Gastrocnemius medialis (tissue), 4 donors: Measurements from ENCODE around the gene PPARGC1A. TPM values are rescaled to one million over a fixed set of nuclear protein-coding genes. Genes with fewer than 3 reads are reported as not detected.

Experiments used
- ATAC-seq, 2 donors: fragments of 150-250 bp; one replicate each; pipeline ENCODE4 v1.9.1; 2016
- DNase-seq, 2 donors: peaks; one replicate each; pipeline ENCODE4 v3.0.0-alpha.2; 2019
- H3K27ac ChIP-seq, 4 donors: fragments of 200-600 bp; sonication (generic); 1 replicate in 1 of 4; 2 replicates in 3 of 4; pipeline ENCODE4 v1.5.1; 2016 to 2018; ENCODE audit warnings: mild to moderate bottlenecking in 2 of 4, moderate library complexity in 1 of 4
- H3K27me3 ChIP-seq, 3 donors: fragments of 200-600 bp; sonication (generic) in 2 of 3; 1 replicate in 1 of 3; 2 replicates in 2 of 3; pipeline versions ENCODE4 v1.5.1 to v1.6.0; 2016 to 2019; ENCODE audit warnings: mild to moderate bottlenecking in 1 of 3, moderate library complexity in 1 of 3
- H3K36me3 ChIP-seq, 2 donors: fragments of 200-600 bp; sonication (generic) in 1 of 2; one replicate each; pipeline ENCODE4 v1.5.1; 2017 to 2018
- H3K4me1 ChIP-seq, 2 donors: fragments of 200-600 bp; sonication (generic) in 1 of 2; one replicate each; pipeline ENCODE4 v1.5.1; 2016 to 2017; ENCODE audit warnings: mild to moderate bottlenecking in 2 of 2
- H3K4me3 ChIP-seq, 4 donors: fragments of 200-600 bp; sonication (generic) in 3 of 4; 1 replicate in 1 of 4; 2 replicates in 3 of 4; pipeline ENCODE4 v1.5.1; 2016 to 2019; ENCODE audit warnings: mild to moderate bottlenecking in 2 of 4
- H3K9me3 ChIP-seq, 3 donors: fragments of 200-600 bp; sonication (generic) in 2 of 3; 1 replicate in 1 of 3; 2 replicates in 2 of 3; pipeline ENCODE4 v1.5.1; 2016 to 2019
- CTCF ChIP-seq, 5 experiments: fragments of 450-650 bp in 3 of 5; fragments of 200-600 bp in 2 of 5; sonication (generic) in 2 of 5; IDR thresholded peaks in 4 of 5; conservative IDR thresholded peaks in 1 of 5; 1 replicate in 4 of 5; 2 replicates in 1 of 5; pipeline ENCODE4 v1.5.1; 2016 to 2019; ENCODE audit warnings: antibody characterized with exemption in 5 of 5, mild to moderate bottlenecking in 3 of 5, moderate library complexity in 3 of 5
- POLR2A ChIP-seq, 2 donors: fragments of 450-650 bp; IDR thresholded peaks; one replicate each; pipeline ENCODE4 v1.6.1; 2017; ENCODE audit warnings: antibody characterized with exemption in 2 of 2, mild to moderate bottlenecking in 2 of 2, moderate library complexity in 2 of 2
- in situ Hi-C, 4 donors: fragments of 200-750 bp; cut with MboI; loops; one replicate each; pipeline versions ENCODE4 v1.15.0 to v1.8.0; 2017; ENCODE audit warnings: low sequenced_read_pairs in 4 of 4
- intact Hi-C: fragments of 100-400 bp; cut with DNase I; formaldehyde crosslinking; loops from one replicate; pipeline ENCODE4 v1.15.1; 2023; ENCODE audit warnings: low total_unique reads
- total RNA-seq, 4 donors: library from RNA; depleted of rRNA; stranded (reverse); fragments of >200 nt; gene quantifications; one replicate each; pipeline versions ENCODE4 v1.1.0 to v1.2.3, GENCODE V29; 2016

PPARGC1A gene
- total RNA-seq, 4 donors from 2014 or later = 30.6 to 68.9 (median 52.3) TPM

GRCh38 chr4:23789762-23790161 lies 100.1 kb downstream of the PPARGC1A start:
- Histone ChIP-seq H3K4me1 (peaks cover 0 to 8% of the 10 kb centered on the region in 2 donors), H3K4me3 (no peak overlapping the region), H3K9me3 (no peaks in the 10 kb centered on the region), H3K27ac (peak overlapping the region in 1 of 4 donors; percentile 7), H3K27me3 (no peaks in the 10 kb centered on the region), H3K36me3 (no peaks in the 10 kb centered on the region)
- in situ Hi-C loops (no loop called here), intact Hi-C loops (no loop called here)
- ATAC-seq (peak in 1 of 2 donors; percentile 51), DNase-seq (no peak)
- TF ChIP-seq POLR2A (IDR thresholded peaks at IDR 0.05) (no peak), CTCF (IDR thresholded peaks at IDR 0.05 in 4 of 5, conservative IDR thresholded peaks at IDR 0.05 in 1 of 5) (no peak)

GRCh38 chr4:23788460-23788859 lies 101.4 kb downstream of the PPARGC1A start:
- Histone ChIP-seq H3K27ac (no peak overlapping the region), H3K27me3 (no peaks in the 10 kb centered on the region), H3K4me3 (no peak overlapping the region), H3K9me3 (no peaks in the 10 kb centered on the region), H3K36me3 (no peaks in the 10 kb centered on the region), H3K4me1 (peaks cover 0 to 8% of the 10 kb centered on the region in 2 donors)
- DNase-seq (no peak), ATAC-seq (no peak)
- intact Hi-C loops (no loop called here), in situ Hi-C loops (no loop called here)
- TF ChIP-seq CTCF (IDR thresholded peaks at IDR 0.05 in 4 of 5, conservative IDR thresholded peaks at IDR 0.05 in 1 of 5) (no peak), POLR2A (IDR thresholded peaks at IDR 0.05) (no peak)

GRCh38 chr4:23788027-23788426 lies 101.8 kb downstream of the PPARGC1A start:
- TF ChIP-seq POLR2A (IDR thresholded peaks at IDR 0.05) (no peak), CTCF (IDR thresholded peaks at IDR 0.05 in 4 of 5, conservative IDR thresholded peaks at IDR 0.05 in 1 of 5) (no peak)
- H3K9me3 ChIP-seq = no peaks in the 10 kb centered on the region
- H3K4me1 ChIP-seq = peaks cover 0 to 8% of the 10 kb centered on the region in 2 donors
- no peak overlapping the region for H3K27ac ChIP-seq
- intact Hi-C loops (no loop called here), in situ Hi-C loops (no loop called here)
- DNase-seq = no peak
- H3K4me3 ChIP-seq = no peak overlapping the region
- no peaks in the 10 kb centered on the region for H3K27me3 ChIP-seq
- no peak for ATAC-seq
- H3K36me3 ChIP-seq = no peaks in the 10 kb centered on the region

GRCh38 chr4:23782778-23783437 lies 106.9 kb downstream of the PPARGC1A start:
- intact Hi-C loops = no loop called here
- no peak for ATAC-seq
- no peaks in the 10 kb centered on the region for H3K36me3 ChIP-seq

More at GRCh38 chr4:23782778-23783437, 106.9 kb downstream of the PPARGC1A start:
- Histone ChIP-seq H3K27me3 (no peaks in the 10 kb centered on the region), H3K4me1 (no peaks in the 10 kb centered on the region), H3K4me3 (no peak overlapping the region), H3K27ac (no peak overlapping the region), H3K9me3 (no peaks in the 10 kb centered on the region)
- TF ChIP-seq POLR2A (IDR thresholded peaks at IDR 0.05) (no peak), CTCF (IDR thresholded peaks at IDR 0.05 in 4 of 5, conservative IDR thresholded peaks at IDR 0.05 in 1 of 5) (no peak)
- in situ Hi-C loops = no loop called here
- no peak for DNase-seq
